HL-60 (cell line): Measurements from ENCODE around the gene ANO1.

Experiments used
- DNase-seq, 2 experiments: peaks; one replicate each; pipeline ENCODE4 v3.0.0-alpha.2; 2010 to 2020; ENCODE audit warnings: low read depth in 1 of 2, low spot score in 1 of 2
- H3K27ac ChIP-seq: fragments of 250-450 bp; sonication (Bioruptor Pico); replicated peaks from 2 replicates; pipeline ENCODE4 v1.5.1; 2020; ENCODE audit warnings: mild to moderate bottlenecking, moderate library complexity
- H3K27me3 ChIP-seq: fragments of 250-450 bp; sonication (Bioruptor Pico); 2 replicates; pipeline ENCODE4 v1.5.1; 2021; ENCODE audit warnings: mild to moderate bottlenecking, moderate library complexity; ENCODE audit not compliant: insufficient read depth, poor library complexity, severe bottlenecking
- H3K4me3 ChIP-seq: replicated peaks from 2 replicates; pipeline ENCODE4 v1.5.1; 2011; ENCODE audit warnings: mild to moderate bottlenecking, control low read depth, low read length; ENCODE audit not compliant: insufficient read depth
- GABPA ChIP-seq: IDR thresholded peaks from 2 replicates; pipeline ENCODE4 v1.6.1; 2012; ENCODE audit warnings: low read depth
- POLR2AphosphoS5 ChIP-seq: IDR thresholded peaks from 2 replicates; pipeline ENCODE4 v1.6.1; 2012; ENCODE audit warnings: low read depth
- SPI1 ChIP-seq: IDR thresholded peaks from 2 replicates; pipeline ENCODE4 v1.6.1; 2012; ENCODE audit warnings: low read depth, mild to moderate bottlenecking, borderline replicate concordance
- TF ChIP-seq, protein P1 (sequence below): IDR thresholded peaks from one replicate; pipeline ENCODE4 v1.5.1; 2011; ENCODE audit warnings: low read length, control low read depth, inconsistent platforms; ENCODE audit not compliant: insufficient read depth
- TF ChIP-seq, protein P2 (sequence below): IDR thresholded peaks from 2 replicates; pipeline ENCODE4 v1.6.1; 2012; ENCODE audit warnings: low read depth; ENCODE audit not compliant: insufficient replicate concordance

ANO1 gene

DNA sequence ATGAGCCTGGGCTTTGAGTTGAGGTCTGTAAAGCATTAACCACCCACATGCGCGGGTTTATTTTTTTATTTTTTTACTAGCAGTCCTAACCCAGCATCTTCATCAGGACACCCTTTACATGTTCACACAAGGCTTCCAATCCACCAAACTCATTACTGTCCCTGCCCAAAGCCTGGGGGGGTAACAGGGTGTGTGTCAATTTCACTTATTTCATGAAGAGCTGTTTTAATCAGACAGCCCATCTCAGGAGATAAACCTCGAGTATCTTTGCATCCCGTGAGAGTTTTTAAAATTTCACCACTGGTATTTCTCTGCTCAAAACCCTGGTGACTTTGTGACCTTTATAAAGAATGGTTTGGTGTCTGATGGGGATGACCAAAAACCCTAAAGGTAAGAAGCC lies 45.6 kb downstream of the ANO1 start:
- Histone ChIP-seq H3K4me3 (no peak overlapping the region), H3K27ac (no peak overlapping the region), H3K27me3 (peaks cover 2% of the 10 kb centered on the region)
- no peak for DNase-seq
- no peak for TF ChIP-seq SPI1
- TF ChIP-seq, protein P1, sequence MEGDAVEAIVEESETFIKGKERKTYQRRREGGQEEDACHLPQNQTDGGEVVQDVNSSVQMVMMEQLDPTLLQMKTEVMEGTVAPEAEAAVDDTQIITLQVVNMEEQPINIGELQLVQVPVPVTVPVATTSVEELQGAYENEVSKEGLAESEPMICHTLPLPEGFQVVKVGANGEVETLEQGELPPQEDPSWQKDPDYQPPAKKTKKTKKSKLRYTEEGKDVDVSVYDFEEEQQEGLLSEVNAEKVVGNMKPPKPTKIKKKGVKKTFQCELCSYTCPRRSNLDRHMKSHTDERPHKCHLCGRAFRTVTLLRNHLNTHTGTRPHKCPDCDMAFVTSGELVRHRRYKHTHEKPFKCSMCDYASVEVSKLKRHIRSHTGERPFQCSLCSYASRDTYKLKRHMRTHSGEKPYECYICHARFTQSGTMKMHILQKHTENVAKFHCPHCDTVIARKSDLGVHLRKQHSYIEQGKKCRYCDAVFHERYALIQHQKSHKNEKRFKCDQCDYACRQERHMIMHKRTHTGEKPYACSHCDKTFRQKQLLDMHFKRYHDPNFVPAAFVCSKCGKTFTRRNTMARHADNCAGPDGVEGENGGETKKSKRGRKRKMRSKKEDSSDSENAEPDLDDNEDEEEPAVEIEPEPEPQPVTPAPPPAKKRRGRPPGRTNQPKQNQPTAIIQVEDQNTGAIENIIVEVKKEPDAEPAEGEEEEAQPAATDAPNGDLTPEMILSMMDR = no peak
- TF ChIP-seq POLR2AphosphoS5 = no peak
- TF ChIP-seq GABPA = no peak
- TF ChIP-seq, protein P2, sequence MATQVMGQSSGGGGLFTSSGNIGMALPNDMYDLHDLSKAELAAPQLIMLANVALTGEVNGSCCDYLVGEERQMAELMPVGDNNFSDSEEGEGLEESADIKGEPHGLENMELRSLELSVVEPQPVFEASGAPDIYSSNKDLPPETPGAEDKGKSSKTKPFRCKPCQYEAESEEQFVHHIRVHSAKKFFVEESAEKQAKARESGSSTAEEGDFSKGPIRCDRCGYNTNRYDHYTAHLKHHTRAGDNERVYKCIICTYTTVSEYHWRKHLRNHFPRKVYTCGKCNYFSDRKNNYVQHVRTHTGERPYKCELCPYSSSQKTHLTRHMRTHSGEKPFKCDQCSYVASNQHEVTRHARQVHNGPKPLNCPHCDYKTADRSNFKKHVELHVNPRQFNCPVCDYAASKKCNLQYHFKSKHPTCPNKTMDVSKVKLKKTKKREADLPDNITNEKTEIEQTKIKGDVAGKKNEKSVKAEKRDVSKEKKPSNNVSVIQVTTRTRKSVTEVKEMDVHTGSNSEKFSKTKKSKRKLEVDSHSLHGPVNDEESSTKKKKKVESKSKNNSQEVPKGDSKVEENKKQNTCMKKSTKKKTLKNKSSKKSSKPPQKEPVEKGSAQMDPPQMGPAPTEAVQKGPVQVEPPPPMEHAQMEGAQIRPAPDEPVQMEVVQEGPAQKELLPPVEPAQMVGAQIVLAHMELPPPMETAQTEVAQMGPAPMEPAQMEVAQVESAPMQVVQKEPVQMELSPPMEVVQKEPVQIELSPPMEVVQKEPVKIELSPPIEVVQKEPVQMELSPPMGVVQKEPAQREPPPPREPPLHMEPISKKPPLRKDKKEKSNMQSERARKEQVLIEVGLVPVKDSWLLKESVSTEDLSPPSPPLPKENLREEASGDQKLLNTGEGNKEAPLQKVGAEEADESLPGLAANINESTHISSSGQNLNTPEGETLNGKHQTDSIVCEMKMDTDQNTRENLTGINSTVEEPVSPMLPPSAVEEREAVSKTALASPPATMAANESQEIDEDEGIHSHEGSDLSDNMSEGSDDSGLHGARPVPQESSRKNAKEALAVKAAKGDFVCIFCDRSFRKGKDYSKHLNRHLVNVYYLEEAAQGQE = no peak

DNA sequence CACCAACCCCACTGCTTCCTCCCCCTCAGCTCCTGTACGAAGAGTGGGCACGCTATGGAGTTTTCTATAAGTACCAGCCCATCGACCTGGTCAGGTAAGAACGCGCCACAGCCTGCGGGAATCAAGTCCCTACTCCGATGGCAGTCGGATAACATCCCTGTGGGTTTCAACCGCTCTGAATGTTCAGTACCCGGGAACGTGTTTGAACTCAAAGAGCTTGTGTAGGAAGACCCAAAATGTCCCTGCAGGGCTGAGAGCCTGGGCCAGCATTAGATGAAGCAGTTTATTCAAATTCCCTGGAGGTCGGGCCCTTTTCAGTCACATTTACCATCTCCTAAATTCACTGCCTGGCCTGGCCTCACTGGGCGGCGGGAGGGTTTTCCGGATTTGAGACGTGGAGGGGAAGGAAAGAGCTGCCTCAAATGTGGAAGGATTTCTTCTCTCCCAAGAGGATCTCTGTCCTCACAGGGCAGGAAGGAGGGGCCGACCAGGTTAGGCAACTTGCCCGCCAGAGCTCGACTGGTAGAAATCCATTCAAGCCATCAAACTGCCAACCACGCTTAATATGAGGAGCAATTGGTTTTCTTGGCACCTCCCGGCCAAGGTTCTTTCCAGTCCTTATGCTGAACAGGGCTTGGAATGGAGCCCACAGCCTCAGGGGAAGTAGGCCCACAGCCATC lies 46.3 kb downstream of the ANO1 start:
- H3K27me3 ChIP-seq = peaks cover 2% of the 10 kb centered on the region
- no peak for DNase-seq
- no peak overlapping the region for H3K4me3 ChIP-seq
- no peak for TF ChIP-seq GABPA
- TF ChIP-seq, protein P2 = no peak
- no peak for TF ChIP-seq SPI1
- TF ChIP-seq, protein P1 = no peak
- TF ChIP-seq POLR2AphosphoS5 = no peak
- H3K27ac ChIP-seq = no peak overlapping the region

DNA sequence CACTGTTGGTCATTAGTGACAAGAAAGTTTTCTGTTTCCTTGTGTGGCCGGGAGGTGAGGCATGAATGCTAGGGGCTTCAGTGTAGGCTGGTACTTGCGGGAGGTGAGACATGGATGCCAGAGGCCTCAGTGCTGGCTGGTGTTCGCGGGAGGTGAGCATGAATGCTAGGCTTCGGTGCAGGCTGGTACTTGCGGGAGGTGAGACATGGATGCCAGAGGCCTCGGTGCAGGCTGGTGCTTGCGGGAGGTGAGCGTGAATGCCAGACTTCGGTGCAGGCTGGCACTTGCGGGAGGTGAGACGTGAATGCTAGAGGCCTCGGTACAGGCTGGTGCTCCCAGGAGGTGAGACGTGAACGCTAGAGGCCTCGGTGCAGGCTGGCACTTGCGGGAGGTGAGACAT lies 48.4 kb downstream of the ANO1 start:
- Histone ChIP-seq H3K27me3 (peaks cover 2% of the 10 kb centered on the region), H3K27ac (no peak overlapping the region), H3K4me3 (no peak overlapping the region)
- DNase-seq = no peak
- no peak for TF ChIP-seq GABPA
- TF ChIP-seq, protein P2 = no peak
- TF ChIP-seq POLR2AphosphoS5 = no peak
- TF ChIP-seq, protein P1 = no peak
- no peak for TF ChIP-seq SPI1
